ENCODE measurements around the gene PRKAG2. TPM values are rescaled to one million over a fixed set of nuclear protein-coding genes. Genes with fewer than 3 reads are reported as not detected.
A peak's percentile ranks its signal among the peaks of the same experiment; 100 is the strongest.

Gene PRKAG2
- total RNA-seq, 1 donor from 2014 or later, result 35.6 TPM

GRCh38 chr7:151821806-151822540 lies 54.9 kb downstream of the PRKAG2 start:
- no peak overlapping the region for H3K27ac ChIP-seq
- TF ChIP-seq CTCF (IDR thresholded peaks at IDR 0.05), result no peak
- no peaks in the 10 kb centered on the region for H3K36me3 ChIP-seq
- H3K9me3 ChIP-seq, result no peaks in the 10 kb centered on the region
- ATAC-seq (no peak), DNase-seq (no peak)
- no peak overlapping the region for H3K4me3 ChIP-seq
- intact Hi-C loops (cut with DNase I), result no loop called here
- no peaks in the 10 kb centered on the region for H3K27me3 ChIP-seq
- H3K4me1 ChIP-seq, result peaks cover 9% of the 10 kb centered on the region

GRCh38 chr7:151821226-151821625 lies 55.7 kb downstream of the PRKAG2 start:
- no peak for TF ChIP-seq CTCF (IDR thresholded peaks at IDR 0.05)
- intact Hi-C loops (cut with DNase I), result no loop called here
- DNase-seq (no peak), ATAC-seq (no peak)
- peaks cover 9% of the 10 kb centered on the region for H3K4me1 ChIP-seq
- no peaks in the 10 kb centered on the region for H3K9me3 ChIP-seq
- H3K36me3 ChIP-seq, result no peaks in the 10 kb centered on the region
- no peaks in the 10 kb centered on the region for H3K27me3 ChIP-seq
- H3K4me3 ChIP-seq, result no peak overlapping the region
- H3K27ac ChIP-seq, result no peak overlapping the region

GRCh38 chr7:151820491-151821105 lies 56.3 kb downstream of the PRKAG2 start:
- TF ChIP-seq CTCF (IDR thresholded peaks at IDR 0.05), result no peak
- intact Hi-C loops (cut with DNase I), result no loop called here
- DNase-seq (no peak), ATAC-seq (no peak)
- Histone ChIP-seq H3K27ac (no peak overlapping the region), H3K9me3 (no peaks in the 10 kb centered on the region), H3K4me3 (no peak overlapping the region), H3K36me3 (no peaks in the 10 kb centered on the region), H3K4me1 (peaks cover 9% of the 10 kb centered on the region), H3K27me3 (no peaks in the 10 kb centered on the region)

GRCh38 chr7:151819866-151820265 lies 57.0 kb downstream of the PRKAG2 start:
- no peak for TF ChIP-seq CTCF (IDR thresholded peaks at IDR 0.05)
- H3K9me3 ChIP-seq, result no peaks in the 10 kb centered on the region
- DNase-seq (no peak), ATAC-seq (no peak)
- H3K27me3 ChIP-seq, result no peaks in the 10 kb centered on the region
- H3K27ac ChIP-seq, result no peak overlapping the region
- intact Hi-C loops (cut with DNase I), result no loop called here
- peaks cover 9% of the 10 kb centered on the region for H3K4me1 ChIP-seq
- H3K4me3 ChIP-seq, result no peak overlapping the region
- no peaks in the 10 kb centered on the region for H3K36me3 ChIP-seq

GRCh38 chr7:151818674-151819519 lies 58.0 kb downstream of the PRKAG2 start:
- no peak for TF ChIP-seq CTCF (IDR thresholded peaks at IDR 0.05)
- Histone ChIP-seq H3K4me3 (no peak overlapping the region), H3K4me1 (no peaks in the 10 kb centered on the region), H3K27ac (no peak overlapping the region), H3K9me3 (no peaks in the 10 kb centered on the region), H3K36me3 (no peaks in the 10 kb centered on the region), H3K27me3 (no peaks in the 10 kb centered on the region)
- DNase-seq (no peak), ATAC-seq (peak; percentile 18)
- intact Hi-C loops (cut with DNase I), result no loop called here

Data from upper lobe of right lung (tissue), 1 donor.